Thyroid gland (tissue), 4 donors: ENCODE results near the gene LILRA6.

Experiments used
- POLR2A ChIP-seq, 2 donors: fragments of 450-650 bp; IDR thresholded peaks; one replicate each; pipeline ENCODE4 v1.6.1; 2017; ENCODE audit warnings: antibody characterized with exemption in 2 of 2, mild to moderate bottlenecking in 2 of 2, moderate library complexity in 1 of 2
- TF ChIP-seq, protein P1 (sequence below), 6 experiments: fragments of 200-600 bp in 3 of 6; fragments of 450-650 bp in 3 of 6; sonication (generic) in 3 of 6; IDR thresholded peaks; one replicate each; pipeline ENCODE4 v1.5.1; 2016 to 2019; ENCODE audit warnings: antibody characterized with exemption in 6 of 6, mild to moderate bottlenecking in 2 of 6, inconsistent platforms in 1 of 6, moderate library complexity in 1 of 6

DNA sequence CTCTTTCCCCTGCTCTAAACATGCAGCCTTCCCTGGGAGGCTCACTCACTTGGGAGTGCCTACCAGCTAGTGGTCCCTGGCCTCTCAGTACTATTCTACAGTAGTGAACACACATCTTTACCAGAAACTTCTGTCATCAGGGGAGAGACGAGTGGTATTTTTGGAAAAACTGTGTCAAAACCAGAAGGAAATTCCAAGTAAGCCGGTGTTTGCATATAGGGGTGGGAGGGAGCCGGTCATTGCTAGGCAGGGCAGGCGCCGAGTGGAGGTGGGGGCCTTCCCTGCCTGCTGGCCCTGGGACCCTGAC is 35.0 kb downstream of the LILRA6 start:
- TF ChIP-seq, protein P1, sequence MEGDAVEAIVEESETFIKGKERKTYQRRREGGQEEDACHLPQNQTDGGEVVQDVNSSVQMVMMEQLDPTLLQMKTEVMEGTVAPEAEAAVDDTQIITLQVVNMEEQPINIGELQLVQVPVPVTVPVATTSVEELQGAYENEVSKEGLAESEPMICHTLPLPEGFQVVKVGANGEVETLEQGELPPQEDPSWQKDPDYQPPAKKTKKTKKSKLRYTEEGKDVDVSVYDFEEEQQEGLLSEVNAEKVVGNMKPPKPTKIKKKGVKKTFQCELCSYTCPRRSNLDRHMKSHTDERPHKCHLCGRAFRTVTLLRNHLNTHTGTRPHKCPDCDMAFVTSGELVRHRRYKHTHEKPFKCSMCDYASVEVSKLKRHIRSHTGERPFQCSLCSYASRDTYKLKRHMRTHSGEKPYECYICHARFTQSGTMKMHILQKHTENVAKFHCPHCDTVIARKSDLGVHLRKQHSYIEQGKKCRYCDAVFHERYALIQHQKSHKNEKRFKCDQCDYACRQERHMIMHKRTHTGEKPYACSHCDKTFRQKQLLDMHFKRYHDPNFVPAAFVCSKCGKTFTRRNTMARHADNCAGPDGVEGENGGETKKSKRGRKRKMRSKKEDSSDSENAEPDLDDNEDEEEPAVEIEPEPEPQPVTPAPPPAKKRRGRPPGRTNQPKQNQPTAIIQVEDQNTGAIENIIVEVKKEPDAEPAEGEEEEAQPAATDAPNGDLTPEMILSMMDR (IDR thresholded peaks at IDR 0.05) = no peak
- TF ChIP-seq POLR2A (IDR thresholded peaks at IDR 0.05) = no peak
